ENCODE results near the gene PALD1. TPM values are rescaled to one million over a fixed set of nuclear protein-coding genes. Genes with fewer than 3 reads are reported as not detected.

Gene PALD1
- total RNA-seq, 8 experiments from 2014 or later: 1.4 to 15.9 (median 2.7) TPM

GRCh38 chr10:70494536-70494935, 16.0 kb downstream of the PALD1 start:
- H3K27ac ChIP-seq: no peak overlapping the region

GRCh38 chr10:70494966-70495365, 16.4 kb downstream of the PALD1 start:
- H3K27ac ChIP-seq: no peak overlapping the region
- no peak overlapping the region for H3K4me3 ChIP-seq
- peaks cover 10 to 18% of the 10 kb centered on the region in 2 donors for H3K4me1 ChIP-seq (replicated peaks in 1 of 2)
- 82 to 100% (median 98%) methylated on average over 1 to 6 of the region's 13 CpGs; no CpG with 5 or more reads in 5 of the 10 experiments for WGBS, 10 experiments
- in situ Hi-C loops (cut with MboI; ENCODE audit: low pct_unique_long_range_greater_than_20kb in 2 of 9, low sequenced_read_pairs in 9 of 9, unreplicated experiment in 9 of 9): no loop called here
- no peak for ATAC-seq (replicated peaks in 6 of 8)

More at GRCh38 chr10:70494536-70494935, 16.0 kb downstream of the PALD1 start:
- in situ Hi-C loops (cut with MboI; ENCODE audit: low pct_unique_long_range_greater_than_20kb in 2 of 9, low sequenced_read_pairs in 9 of 9, unreplicated experiment in 9 of 9): no loop called here
- Histone ChIP-seq H3K4me1 (replicated peaks in 1 of 2) (peaks cover 10 to 17% of the 10 kb centered on the region in 2 donors), H3K4me3 (no peak overlapping the region)
- ATAC-seq (replicated peaks in 6 of 8): no peak
- WGBS, 10 experiments: 20 to 100% (median 72%) methylated on average over 1 to 7 of the region's 8 CpGs; no CpG with 5 or more reads in 2 of the 10 experiments

GRCh38 chr10:70495691-70496261, 17.2 kb downstream of the PALD1 start:
- peaks cover 10 to 18% of the 10 kb centered on the region in 2 donors for H3K4me1 ChIP-seq (replicated peaks in 1 of 2)
- no peak overlapping the region for H3K27ac ChIP-seq
- ATAC-seq (replicated peaks in 6 of 8): no peak
- H3K4me3 ChIP-seq: no peak overlapping the region
- 92 to 100% (median 100%) methylated on average over 1 to 4 of the region's 4 CpGs; no CpG with 5 or more reads in 3 of the 10 experiments for WGBS, 10 experiments
- in situ Hi-C loops (cut with MboI; ENCODE audit: low pct_unique_long_range_greater_than_20kb in 2 of 9, low sequenced_read_pairs in 9 of 9, unreplicated experiment in 9 of 9): no loop called here

- H3K27ac ChIP-seq: no peak overlapping the region
- H3K4me1 ChIP-seq (replicated peaks in 1 of 2): peaks cover 10 to 18% of the 10 kb centered on the region in 2 donors
- 28 to 100% (median 92%) methylated on average over 1 to 10 of the region's 13 CpGs; no CpG with 5 or more reads in 1 of the 10 experiments for WGBS, 10 experiments
- in situ Hi-C loops (cut with MboI; ENCODE audit: low pct_unique_long_range_greater_than_20kb in 2 of 9, low sequenced_read_pairs in 9 of 9, unreplicated experiment in 9 of 9): no loop called here
- no peak overlapping the region for H3K4me3 ChIP-seq
- ATAC-seq (replicated peaks in 6 of 8): no peak
Observed at GRCh38 chr10:70496341-70497119, 18.0 kb downstream of the PALD1 start.

- ATAC-seq (replicated peaks in 6 of 8): no peak
- WGBS, 10 experiments: 70 to 100% (median 97%) methylated on average over 1 to 7 of the region's 13 CpGs; no CpG with 5 or more reads in 3 of the 10 experiments
- Histone ChIP-seq H3K4me1 (replicated peaks in 1 of 2) (peaks cover 10 to 18% of the 10 kb centered on the region in 2 donors), H3K4me3 (no peak overlapping the region), H3K27ac (no peak overlapping the region)
- in situ Hi-C loops (cut with MboI; ENCODE audit: low pct_unique_long_range_greater_than_20kb in 2 of 9, low sequenced_read_pairs in 9 of 9, unreplicated experiment in 9 of 9): no loop called here
Observed at GRCh38 chr10:70497120-70497545, 18.6 kb downstream of the PALD1 start.

- Histone ChIP-seq H3K4me1 (replicated peaks in 1 of 2) (peaks cover 5 to 11% of the 10 kb centered on the region in 2 donors), H3K27ac (peak overlapping the region in 1 of 2 donors; percentile 13), H3K4me3 (no peak overlapping the region)
- in situ Hi-C loops (cut with MboI; ENCODE audit: low pct_unique_long_range_greater_than_20kb in 2 of 9, low sequenced_read_pairs in 9 of 9, unreplicated experiment in 9 of 9): no loop called here
- WGBS, 10 experiments: 62 to 100% (median 76%) methylated on average over 2 to 5 of the region's 10 CpGs; no CpG with 5 or more reads in 5 of the 10 experiments
- peak; percentile 32 to 95 (median 90) for ATAC-seq (replicated peaks in 6 of 8)
Observed at GRCh38 chr10:70498970-70499835, 20.6 kb downstream of the PALD1 start.

- Histone ChIP-seq H3K4me1 (replicated peaks in 1 of 2) (peaks cover 5 to 11% of the 10 kb centered on the region in 2 donors), H3K4me3 (no peak overlapping the region), H3K27ac (no peak overlapping the region)
- ATAC-seq (replicated peaks in 6 of 8): peak in 2 of 8 experiments; percentile 10 to 13
- 79 to 90% methylated on average over 2 to 3 of the region's 4 CpGs; no CpG with 5 or more reads in 8 of the 10 experiments for WGBS, 10 experiments
- in situ Hi-C loops (cut with MboI; ENCODE audit: low pct_unique_long_range_greater_than_20kb in 2 of 9, low sequenced_read_pairs in 9 of 9, unreplicated experiment in 9 of 9): no loop called here
Observed at GRCh38 chr10:70499836-70500167, 21.2 kb downstream of the PALD1 start.

GRCh38 chr10:70500368-70500767, 21.8 kb downstream of the PALD1 start:
- in situ Hi-C loops (cut with MboI; ENCODE audit: low pct_unique_long_range_greater_than_20kb in 2 of 9, low sequenced_read_pairs in 9 of 9, unreplicated experiment in 9 of 9): no loop called here
- no peak overlapping the region for H3K4me3 ChIP-seq
- WGBS, 10 experiments: 40 to 100% (median 89%) methylated on average over 1 to 6 of the region's 9 CpGs; no CpG with 5 or more reads in 4 of the 10 experiments
- ATAC-seq (replicated peaks in 6 of 8): no peak
- no peak overlapping the region for H3K27ac ChIP-seq
- H3K4me1 ChIP-seq (replicated peaks in 1 of 2): peaks cover 5 to 11% of the 10 kb centered on the region in 2 donors

- no peak for ATAC-seq (replicated peaks in 6 of 8)
- H3K4me1 ChIP-seq (replicated peaks in 1 of 2): peaks cover 5 to 11% of the 10 kb centered on the region in 2 donors
- 60 to 100% (median 72%) methylated on average over 1 to 2 of the region's 4 CpGs; no CpG with 5 or more reads in 6 of the 10 experiments for WGBS, 10 experiments
- no peak overlapping the region for H3K27ac ChIP-seq
- no peak overlapping the region for H3K4me3 ChIP-seq
- in situ Hi-C loops (cut with MboI; ENCODE audit: low pct_unique_long_range_greater_than_20kb in 2 of 9, low sequenced_read_pairs in 9 of 9, unreplicated experiment in 9 of 9): no loop called here
Observed at GRCh38 chr10:70500812-70501301, 22.3 kb downstream of the PALD1 start.

GRCh38 chr10:70502406-70502805, 23.8 kb downstream of the PALD1 start:
- ATAC-seq (replicated peaks in 6 of 8): no peak
- 83 to 100% (median 96%) methylated on average over 1 to 3 of the region's 3 CpGs; no CpG with 5 or more reads in 4 of the 10 experiments for WGBS, 10 experiments
- Histone ChIP-seq H3K27ac (no peak overlapping the region), H3K4me1 (replicated peaks in 1 of 2) (peaks cover 5 to 11% of the 10 kb centered on the region in 2 donors), H3K4me3 (no peak overlapping the region)
- in situ Hi-C loops (cut with MboI; ENCODE audit: low pct_unique_long_range_greater_than_20kb in 2 of 9, low sequenced_read_pairs in 9 of 9, unreplicated experiment in 9 of 9): no loop called here

GRCh38 chr10:70503776-70504175, 25.2 kb downstream of the PALD1 start:
- ATAC-seq (replicated peaks in 6 of 8): no peak
- 64 to 87% (median 72%) methylated on average over 2 to 6 of the region's 7 CpGs for WGBS, 10 experiments
- in situ Hi-C loops (cut with MboI; ENCODE audit: low pct_unique_long_range_greater_than_20kb in 2 of 9, low sequenced_read_pairs in 9 of 9, unreplicated experiment in 9 of 9): no loop called here
- H3K4me1 ChIP-seq (replicated peaks in 1 of 2): peaks cover 7 to 15% of the 10 kb centered on the region in 2 donors
- H3K27ac ChIP-seq: no peak overlapping the region
- H3K4me3 ChIP-seq: no peak overlapping the region

- Histone ChIP-seq H3K27ac (no peak overlapping the region), H3K4me1 (replicated peaks in 1 of 2) (peaks cover 11 to 15% of the 10 kb centered on the region in 2 donors), H3K4me3 (no peak overlapping the region)
- in situ Hi-C loops (cut with MboI; ENCODE audit: low pct_unique_long_range_greater_than_20kb in 2 of 9, low sequenced_read_pairs in 9 of 9, unreplicated experiment in 9 of 9): no loop called here
- 32 to 90% (median 73%) methylated on average over 2 to 12 of the region's 12 CpGs for WGBS, 10 experiments
- no peak for ATAC-seq (replicated peaks in 6 of 8)
Observed at GRCh38 chr10:70504521-70505358, 26.2 kb downstream of the PALD1 start.

Data from motor neuron (in vitro differentiated cells).